DMS79 treated with DMSO at 0.1 percent for 48 hours (cell line): Measurements from ENCODE around the gene TRMU.

Source experiments
- DNase-seq: peaks from one replicate; lab custom pipeline; 2025; lab: John Stamatoyannopoulos, UW

The TRMU gene

GRCh38 chr22:46355996-46356471, 20.5 kb downstream of the TRMU start:
- no peak for DNase-seq

GRCh38 chr22:46356496-46357480, 21.3 kb downstream of the TRMU start:
- DNase-seq, result no peak

- DNase-seq, result no peak
These were observed 22.4 kb downstream of the TRMU start for GRCh38 chr22:46357711-46358520.

- DNase-seq, result no peak
These were observed 23.3 kb downstream of the TRMU start for GRCh38 chr22:46358766-46359165.

GRCh38 chr22:46359362-46359761, 23.8 kb downstream of the TRMU start:
- DNase-seq, result no peak

- no peak for DNase-seq
These were observed 24.6 kb downstream of the TRMU start for GRCh38 chr22:46360097-46360496.

- DNase-seq, result no peak
These were observed 25.4 kb downstream of the TRMU start for GRCh38 chr22:46360891-46361290.

GRCh38 chr22:46361826-46362202, 26.3 kb downstream of the TRMU start:
- DNase-seq, result no peak

GRCh38 chr22:46362203-46362933, 26.9 kb downstream of the TRMU start:
- no peak for DNase-seq

- DNase-seq, result no peak
These were observed 27.5 kb downstream of the TRMU start for GRCh38 chr22:46362934-46363515.

- no peak for DNase-seq
These were observed 28.3 kb downstream of the TRMU start for GRCh38 chr22:46363611-46364321.

- DNase-seq, result no peak
These were observed 29.0 kb downstream of the TRMU start for GRCh38 chr22:46364341-46365165.

- no peak for DNase-seq
These were observed 29.7 kb downstream of the TRMU start for GRCh38 chr22:46365166-46365624.

- DNase-seq, result no peak
These were observed 30.8 kb downstream of the TRMU start for GRCh38 chr22:46366327-46366731.

- DNase-seq, result no peak
These were observed 31.5 kb downstream of the TRMU start for GRCh38 chr22:46366801-46367706.

GRCh38 chr22:46367707-46368191, 32.2 kb downstream of the TRMU start:
- DNase-seq, result no peak

GRCh38 chr22:46368422-46368821, 32.9 kb downstream of the TRMU start:
- DNase-seq, result no peak

- DNase-seq, result no peak
These were observed 33.6 kb downstream of the TRMU start for GRCh38 chr22:46368871-46369715.
